Body of pancreas (tissue), 4 donors: ENCODE measurements around the gene CNKSR2. TPM values are rescaled to one million over a fixed set of nuclear protein-coding genes. Genes with fewer than 3 reads are reported as not detected.

Source experiments
- ATAC-seq: fragments of 150-250 bp; one replicate; pipeline ENCODE4 v1.9.1; 2016
- DNase-seq, 4 donors: peaks; one replicate each; pipeline ENCODE4 v3.0.0-alpha.2; 2019
- H3K27ac ChIP-seq, 4 donors: fragments of 200-600 bp; sonication (generic); 1 replicate in 3 of 4; 2 replicates in 1 of 4; pipeline versions ENCODE4 v1.5.1 to v1.6.1; 2016 to 2019; ENCODE audit warnings: mild to moderate bottlenecking in 1 of 4, mixed read lengths in 1 of 4, moderate library complexity in 1 of 4
- H3K27me3 ChIP-seq, 2 donors: fragments of 200-600 bp; sonication (generic); one replicate each; pipeline ENCODE4 v1.6.0; 2016; ENCODE audit warnings: mild to moderate bottlenecking in 1 of 2
- H3K36me3 ChIP-seq, 2 donors: fragments of 200-600 bp; sonication (generic); replicated peaks in 1 of 2; 2 replicates each; pipeline ENCODE4 v1.5.1; 2016; ENCODE audit warnings: low read depth in 2 of 2; ENCODE audit not compliant: insufficient read depth in 1 of 2
- H3K4me1 ChIP-seq: fragments of 200-600 bp; sonication (generic); one replicate; pipeline ENCODE4 v1.6.0; 2016
- H3K4me3 ChIP-seq, 2 donors: fragments of 200-600 bp; sonication (generic); 1 replicate in 1 of 2; 2 replicates in 1 of 2; pipeline ENCODE4 v1.5.1; 2016 to 2019
- H3K9me3 ChIP-seq, 3 donors: fragments of 200-600 bp; sonication (generic); 1 replicate in 2 of 3; 2 replicates in 1 of 3; pipeline ENCODE4 v1.5.1; 2016
- POLR2A ChIP-seq, 3 donors: fragments of 450-650 bp; IDR thresholded peaks; one replicate each; pipeline ENCODE4 v1.6.1; 2016; ENCODE audit warnings: antibody characterized with exemption in 3 of 3, mild to moderate bottlenecking in 2 of 3
- WGBS, 2 donors: methylation state at CpG; one replicate each; pipeline ENCODE4 v1.1.5; 2017; 5-methylcytosine and 5-hydroxymethylcytosine counted together
- intact Hi-C: fragments of 100-400 bp; cut with DNase I; formaldehyde crosslinking; loops from one replicate; pipeline ENCODE4 v1.15.1; 2023
- total RNA-seq, 2 donors: library from RNA; depleted of rRNA; stranded (reverse); fragments of >200 nt; gene quantifications; one replicate each; pipeline ENCODE4 v1.1.0, GENCODE V29; 2016
- TF ChIP-seq, protein P1 (sequence below), 7 experiments: fragments of 450-650 bp in 4 of 7; fragments of 200-600 bp in 3 of 7; sonication (generic) in 3 of 7; IDR thresholded peaks; one replicate each; pipeline ENCODE4 v1.5.1; 2016 to 2019; ENCODE audit warnings: antibody characterized with exemption in 7 of 7

CNKSR2 gene
- total RNA-seq, 2 donors from 2014 or later = 9.9 to 60.0 TPM

- intact Hi-C loops = no loop called here
- no peak overlapping the region for H3K27ac ChIP-seq
- 44 to 57% methylated on average over 4 of the region's 4 CpGs for WGBS, 2 donors
- no peaks in the 10 kb centered on the region for H3K4me1 ChIP-seq
- no peaks in the 10 kb centered on the region for H3K27me3 ChIP-seq
- ATAC-seq (no peak), DNase-seq (no peak)
- no peak for TF ChIP-seq POLR2A (IDR thresholded peaks at IDR 0.05)
- TF ChIP-seq, protein P1, sequence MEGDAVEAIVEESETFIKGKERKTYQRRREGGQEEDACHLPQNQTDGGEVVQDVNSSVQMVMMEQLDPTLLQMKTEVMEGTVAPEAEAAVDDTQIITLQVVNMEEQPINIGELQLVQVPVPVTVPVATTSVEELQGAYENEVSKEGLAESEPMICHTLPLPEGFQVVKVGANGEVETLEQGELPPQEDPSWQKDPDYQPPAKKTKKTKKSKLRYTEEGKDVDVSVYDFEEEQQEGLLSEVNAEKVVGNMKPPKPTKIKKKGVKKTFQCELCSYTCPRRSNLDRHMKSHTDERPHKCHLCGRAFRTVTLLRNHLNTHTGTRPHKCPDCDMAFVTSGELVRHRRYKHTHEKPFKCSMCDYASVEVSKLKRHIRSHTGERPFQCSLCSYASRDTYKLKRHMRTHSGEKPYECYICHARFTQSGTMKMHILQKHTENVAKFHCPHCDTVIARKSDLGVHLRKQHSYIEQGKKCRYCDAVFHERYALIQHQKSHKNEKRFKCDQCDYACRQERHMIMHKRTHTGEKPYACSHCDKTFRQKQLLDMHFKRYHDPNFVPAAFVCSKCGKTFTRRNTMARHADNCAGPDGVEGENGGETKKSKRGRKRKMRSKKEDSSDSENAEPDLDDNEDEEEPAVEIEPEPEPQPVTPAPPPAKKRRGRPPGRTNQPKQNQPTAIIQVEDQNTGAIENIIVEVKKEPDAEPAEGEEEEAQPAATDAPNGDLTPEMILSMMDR (IDR thresholded peaks at IDR 0.05) = no peak
- no peaks in the 10 kb centered on the region for H3K36me3 ChIP-seq
- no peaks in the 10 kb centered on the region for H3K9me3 ChIP-seq
- no peak overlapping the region for H3K4me3 ChIP-seq
Observed at GRCh38 chrX:21702725-21703124, 328.5 kb downstream of the CNKSR2 start.
